Activated T-cell treated with anti-CD3 and anti-CD28 coated beads, Interleukin-2, amount 50 U/mL, for 4 hours (primary cell): Measurements from ENCODE around the gene C12orf75. TPM values are rescaled to one million over a fixed set of nuclear protein-coding genes. Genes with fewer than 3 reads are reported as not detected.
A peak's percentile ranks its signal among the peaks of the same experiment; 100 is the strongest.

Source experiments
- ATAC-seq, 2 donors: fragments of 200-7000 bp; cut with Tn5 transposase; one replicate each; pipeline ENCODE4 v1.10.0; 2021
- DNase-seq: peaks from one replicate; pipeline ENCODE4 v3.0.0-alpha.2; 2020
- H3K27me3 Mint-ChIP-seq: one replicate; pipeline ENCODE4 v1.8.0; 2021; ENCODE audit warnings: low read depth, mixed read lengths
- H3K36me3 Mint-ChIP-seq: one replicate; pipeline ENCODE4 v1.8.0; 2022; ENCODE audit warnings: mixed read lengths; ENCODE audit not compliant: insufficient read depth
- H3K4me1 Mint-ChIP-seq: one replicate; pipeline ENCODE4 v1.8.0; 2021; ENCODE audit warnings: low read depth, mixed read lengths
- H3K4me3 Mint-ChIP-seq: one replicate; pipeline ENCODE4 v1.8.0; 2021; ENCODE audit warnings: mild to moderate bottlenecking, moderate library complexity, mixed read lengths
- H3K9me3 Mint-ChIP-seq: one replicate; pipeline ENCODE4 v1.8.0; 2021; ENCODE audit warnings: mixed read lengths
- total RNA-seq, 3 donors: library from RNA; stranded (reverse); gene quantifications; one replicate each; pipeline ENCODE4 v1.2.1, GENCODE V29; 2021

C12orf75 gene
- total RNA-seq, 3 donors from 2014 or later, result 10.1 to 11.0 (median 10.7) TPM

DNA sequence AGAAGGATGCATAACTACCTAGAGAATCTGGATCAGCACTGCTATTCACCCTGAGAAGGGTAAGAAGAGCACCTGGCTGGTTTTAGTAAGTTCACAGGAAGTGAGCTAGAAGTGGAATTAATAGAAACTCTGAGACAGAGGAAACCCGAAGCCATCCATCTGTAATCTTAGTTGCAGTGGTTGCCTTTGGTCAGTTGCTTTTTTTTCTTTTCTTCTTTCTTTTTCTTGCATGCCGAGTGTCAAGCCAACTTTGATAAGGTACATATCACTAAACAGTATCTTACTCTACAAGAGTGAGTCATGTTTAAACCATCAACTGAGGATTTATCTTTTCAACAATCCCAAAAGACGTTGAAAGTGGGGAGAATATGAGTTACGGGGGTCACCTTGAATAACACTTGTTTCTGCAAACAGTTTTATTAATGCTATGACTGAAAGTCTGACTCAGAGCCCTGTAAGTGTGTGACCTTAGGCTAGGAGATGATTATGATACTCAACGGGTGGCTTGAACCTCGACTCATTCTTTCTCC is 26.7 kb downstream of the C12orf75 start:
- peaks cover 4% of the 10 kb centered on the region for H3K36me3 Mint-ChIP-seq
- peaks cover 19% of the 10 kb centered on the region for H3K4me1 Mint-ChIP-seq
- H3K27me3 Mint-ChIP-seq, result no peaks in the 10 kb centered on the region
- no peak for DNase-seq
- ATAC-seq, result peak; percentile 67 to 77
- H3K9me3 Mint-ChIP-seq, result no peaks in the 10 kb centered on the region
- H3K4me3 Mint-ChIP-seq, result no peak overlapping the region

DNA sequence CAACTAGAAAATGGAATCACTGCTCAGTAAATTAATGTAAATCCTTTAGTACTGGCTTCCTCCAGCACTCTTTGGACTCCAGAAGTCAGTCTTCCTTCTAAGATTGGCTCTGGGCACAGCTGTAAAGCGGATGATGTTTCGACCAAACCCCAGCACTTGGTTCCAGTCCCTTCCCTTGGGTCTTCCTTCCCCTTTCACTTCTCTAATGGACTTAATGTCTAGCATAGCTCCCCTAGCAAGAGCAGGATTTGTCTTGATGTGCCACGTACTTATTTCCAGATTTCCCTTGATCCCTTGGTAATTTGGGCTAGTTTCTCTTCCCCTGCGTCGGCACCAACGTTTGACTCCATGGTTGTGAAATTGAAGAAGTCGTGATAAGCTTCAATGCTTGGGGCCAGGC is 28.3 kb downstream of the C12orf75 start:
- DNase-seq (no peak), ATAC-seq (no peak)
- H3K36me3 Mint-ChIP-seq, result peaks cover 2% of the 10 kb centered on the region
- H3K4me3 Mint-ChIP-seq, result no peak overlapping the region
- H3K4me1 Mint-ChIP-seq, result peaks cover 21% of the 10 kb centered on the region
- no peaks in the 10 kb centered on the region for H3K9me3 Mint-ChIP-seq
- no peaks in the 10 kb centered on the region for H3K27me3 Mint-ChIP-seq

DNA sequence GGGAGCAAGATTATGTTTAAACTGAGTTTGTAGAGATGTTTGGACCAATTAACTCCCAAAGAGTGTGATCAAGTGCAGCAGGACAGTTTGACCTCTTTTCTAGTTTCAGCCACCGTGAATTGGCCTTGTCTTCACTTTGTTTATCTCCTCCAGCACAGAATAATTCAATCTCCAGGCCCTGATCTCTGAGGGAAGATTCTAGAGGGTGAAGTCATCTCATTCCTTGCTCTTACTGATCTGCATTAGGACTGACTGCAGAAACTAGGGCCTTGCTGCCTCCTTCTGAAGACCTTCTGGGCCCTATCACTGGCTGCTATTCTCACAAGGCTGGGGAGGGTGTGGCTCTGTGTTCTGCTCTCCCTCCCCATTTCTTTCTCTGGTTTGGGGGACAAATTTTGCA is 29.4 kb downstream of the C12orf75 start:
- DNase-seq, result no peak
- H3K4me3 Mint-ChIP-seq, result no peak overlapping the region
- no peak for ATAC-seq
- H3K27me3 Mint-ChIP-seq, result no peaks in the 10 kb centered on the region
- peaks cover under 1% of the 10 kb centered on the region for H3K36me3 Mint-ChIP-seq
- H3K9me3 Mint-ChIP-seq, result no peaks in the 10 kb centered on the region
- peaks cover 20% of the 10 kb centered on the region for H3K4me1 Mint-ChIP-seq

DNA sequence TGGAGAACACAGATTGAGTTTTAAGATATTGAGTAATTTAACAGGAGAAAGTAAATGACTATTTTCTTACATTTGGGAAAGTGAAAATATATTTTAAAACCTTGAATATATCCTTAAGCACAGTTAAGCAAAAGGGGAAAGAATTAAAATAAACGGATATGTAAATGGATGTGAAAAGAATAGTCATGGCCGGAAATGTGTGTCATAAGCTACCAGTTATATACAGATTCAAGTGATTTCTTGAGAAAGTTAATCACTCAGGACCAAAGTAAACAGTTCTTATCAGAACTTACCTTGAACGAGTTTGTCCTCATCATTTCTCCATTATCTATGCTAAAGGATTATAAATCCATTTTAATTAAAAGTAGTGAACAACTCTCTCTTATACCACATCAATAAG is 33.4 kb downstream of the C12orf75 start:
- DNase-seq (no peak), ATAC-seq (no peak)
- no peak overlapping the region for H3K4me3 Mint-ChIP-seq
- H3K36me3 Mint-ChIP-seq, result peaks cover 2% of the 10 kb centered on the region
- no peaks in the 10 kb centered on the region for H3K27me3 Mint-ChIP-seq
- H3K9me3 Mint-ChIP-seq, result no peaks in the 10 kb centered on the region
- peaks cover 2% of the 10 kb centered on the region for H3K4me1 Mint-ChIP-seq

DNA sequence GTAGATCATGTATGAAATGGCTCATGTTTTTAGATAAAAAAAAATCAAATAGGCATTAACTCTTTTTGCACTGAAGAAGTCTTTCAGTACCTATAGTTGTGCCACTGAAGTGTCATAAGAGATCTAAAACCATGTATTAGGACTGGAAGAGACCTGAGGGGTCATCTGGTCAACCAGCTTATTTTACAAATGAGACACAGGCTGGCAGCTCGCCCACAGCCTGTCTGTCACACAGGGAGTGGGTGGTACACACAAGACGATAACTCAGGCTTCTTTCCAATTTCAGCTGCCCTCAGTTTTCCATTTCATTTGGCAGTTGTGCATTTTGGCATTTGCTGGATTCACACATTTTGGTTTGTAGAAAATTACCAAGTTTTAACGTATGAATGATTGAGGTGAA is 34.7 kb downstream of the C12orf75 start:
- Mint-ChIP-seq H3K4me3 (no peak overlapping the region), H3K4me1 (peaks cover 2% of the 10 kb centered on the region), H3K9me3 (no peaks in the 10 kb centered on the region), H3K27me3 (no peaks in the 10 kb centered on the region), H3K36me3 (peaks cover 2% of the 10 kb centered on the region)
- DNase-seq, result no peak
- no peak for ATAC-seq

DNA sequence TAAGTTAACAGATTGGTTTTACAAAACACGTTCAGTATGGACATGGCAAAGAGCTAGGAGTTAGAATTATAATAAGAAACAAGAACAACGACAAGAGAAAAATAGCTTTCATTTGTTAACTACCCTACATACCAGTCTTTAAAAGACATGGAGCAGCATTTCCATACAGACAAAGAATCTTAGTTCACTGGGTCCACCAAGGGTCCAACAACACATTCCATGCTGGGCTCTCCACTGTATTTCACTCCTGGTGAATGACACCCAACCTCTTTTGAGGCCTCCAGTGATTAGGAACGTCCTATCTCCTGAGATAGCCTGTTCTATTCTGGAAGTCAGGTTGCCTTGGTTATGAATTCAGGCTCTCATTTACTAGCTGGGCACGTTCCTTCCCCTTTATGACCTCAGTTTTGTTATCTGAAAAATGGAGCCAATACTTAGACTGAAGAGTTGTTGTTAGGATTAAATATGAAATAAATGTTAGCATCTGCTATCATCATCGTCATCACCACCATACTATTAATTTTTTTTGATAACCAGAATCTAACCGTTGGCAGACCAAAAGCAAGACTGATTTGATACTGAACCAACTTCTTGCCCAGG is 37.7 kb downstream of the C12orf75 start:
- DNase-seq (no peak), ATAC-seq (no peak)
- Mint-ChIP-seq H3K27me3 (no peaks in the 10 kb centered on the region), H3K9me3 (no peaks in the 10 kb centered on the region), H3K4me1 (peaks cover under 1% of the 10 kb centered on the region), H3K4me3 (no peak overlapping the region), H3K36me3 (peaks cover 8% of the 10 kb centered on the region)

DNA sequence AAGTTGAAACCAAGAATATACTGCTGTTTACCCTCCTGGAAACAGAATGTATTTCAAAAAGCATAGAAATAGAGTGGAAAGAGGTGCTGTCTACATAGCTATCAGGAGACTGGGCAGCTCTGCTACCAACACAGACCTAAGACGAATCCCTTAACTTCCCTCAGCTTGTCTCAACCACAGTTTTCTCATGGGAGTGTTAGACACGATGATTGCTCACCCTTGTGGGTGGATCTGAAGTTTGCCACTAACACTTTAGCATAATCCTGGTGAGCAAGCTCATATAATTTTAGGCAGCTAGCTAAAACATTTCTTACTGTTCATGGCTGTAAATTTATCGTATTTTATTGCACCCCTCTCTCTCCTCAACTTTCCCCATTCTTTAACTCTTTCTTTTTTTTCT is 38.5 kb downstream of the C12orf75 start:
- Mint-ChIP-seq H3K9me3 (no peaks in the 10 kb centered on the region), H3K27me3 (no peaks in the 10 kb centered on the region), H3K4me3 (no peak overlapping the region), H3K36me3 (peaks cover 12% of the 10 kb centered on the region), H3K4me1 (no peaks in the 10 kb centered on the region)
- ATAC-seq (no peak), DNase-seq (no peak)

DNA sequence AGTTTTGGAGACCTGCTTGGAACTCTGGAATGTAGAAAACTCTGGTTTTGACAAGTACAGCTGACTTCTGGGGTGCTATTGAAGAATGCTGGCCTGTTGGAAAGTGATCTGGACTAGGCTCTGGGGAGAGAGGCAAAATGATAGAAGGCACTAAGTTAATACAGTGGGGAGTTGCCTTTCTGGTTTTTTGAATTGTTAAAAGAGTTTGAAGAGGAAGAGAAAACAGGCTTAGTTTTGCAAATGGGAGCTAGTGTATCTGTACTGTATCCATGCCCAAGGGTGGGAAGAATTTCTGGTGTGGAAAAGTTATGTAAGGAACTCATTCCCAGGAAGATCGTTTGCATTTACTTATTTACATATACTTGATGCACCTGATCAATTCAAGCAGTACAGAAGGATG is 43.8 kb downstream of the C12orf75 start:
- no peaks in the 10 kb centered on the region for H3K27me3 Mint-ChIP-seq
- DNase-seq (no peak), ATAC-seq (no peak)
- no peaks in the 10 kb centered on the region for H3K4me1 Mint-ChIP-seq
- no peaks in the 10 kb centered on the region for H3K9me3 Mint-ChIP-seq
- H3K36me3 Mint-ChIP-seq, result peaks cover 10% of the 10 kb centered on the region
- H3K4me3 Mint-ChIP-seq, result no peak overlapping the region

DNA sequence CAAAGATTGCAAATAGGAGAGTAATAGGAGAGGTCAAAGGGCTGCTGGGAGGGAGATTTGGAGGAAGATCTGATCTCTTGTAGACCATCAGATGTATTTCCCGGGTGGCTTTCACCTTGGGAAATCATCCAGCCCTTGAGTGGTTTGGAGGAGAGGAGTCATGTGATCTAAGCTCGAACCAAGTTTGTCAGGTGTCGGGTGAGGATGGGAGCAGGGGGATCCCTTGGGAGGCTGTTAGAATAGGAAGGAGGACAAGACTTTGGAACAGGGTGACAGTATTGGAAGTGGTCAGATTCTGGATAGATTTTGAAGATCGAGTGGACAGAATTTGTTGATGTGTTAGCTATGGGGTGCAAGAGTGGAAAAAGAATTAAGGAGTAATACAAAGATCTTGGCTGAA is 46.6 kb downstream of the C12orf75 start:
- Mint-ChIP-seq H3K4me1 (no peaks in the 10 kb centered on the region), H3K27me3 (no peaks in the 10 kb centered on the region), H3K4me3 (no peak overlapping the region), H3K36me3 (peaks cover 7% of the 10 kb centered on the region), H3K9me3 (no peaks in the 10 kb centered on the region)
- ATAC-seq (no peak), DNase-seq (no peak)

DNA sequence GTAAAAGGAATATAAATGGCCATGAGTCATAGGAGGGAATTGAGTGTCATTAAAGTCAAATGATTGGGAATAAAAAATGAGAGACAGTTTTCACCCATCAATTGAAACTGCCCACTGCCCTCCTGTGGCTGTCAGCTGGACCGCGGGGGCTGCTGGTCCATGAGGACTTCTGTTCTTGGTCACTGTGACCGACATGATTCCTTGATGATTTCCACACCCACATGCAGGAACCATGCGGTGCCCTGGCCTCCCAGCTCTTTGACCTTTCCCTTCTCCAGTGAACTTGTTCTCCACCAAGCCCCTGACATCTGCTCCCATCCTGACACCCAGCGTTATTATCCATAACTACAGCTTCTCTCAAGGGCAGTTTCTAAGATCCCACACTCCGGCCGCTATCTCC is 48.4 kb downstream of the C12orf75 start:
- H3K9me3 Mint-ChIP-seq, result no peaks in the 10 kb centered on the region
- H3K4me1 Mint-ChIP-seq, result no peaks in the 10 kb centered on the region

DNA sequence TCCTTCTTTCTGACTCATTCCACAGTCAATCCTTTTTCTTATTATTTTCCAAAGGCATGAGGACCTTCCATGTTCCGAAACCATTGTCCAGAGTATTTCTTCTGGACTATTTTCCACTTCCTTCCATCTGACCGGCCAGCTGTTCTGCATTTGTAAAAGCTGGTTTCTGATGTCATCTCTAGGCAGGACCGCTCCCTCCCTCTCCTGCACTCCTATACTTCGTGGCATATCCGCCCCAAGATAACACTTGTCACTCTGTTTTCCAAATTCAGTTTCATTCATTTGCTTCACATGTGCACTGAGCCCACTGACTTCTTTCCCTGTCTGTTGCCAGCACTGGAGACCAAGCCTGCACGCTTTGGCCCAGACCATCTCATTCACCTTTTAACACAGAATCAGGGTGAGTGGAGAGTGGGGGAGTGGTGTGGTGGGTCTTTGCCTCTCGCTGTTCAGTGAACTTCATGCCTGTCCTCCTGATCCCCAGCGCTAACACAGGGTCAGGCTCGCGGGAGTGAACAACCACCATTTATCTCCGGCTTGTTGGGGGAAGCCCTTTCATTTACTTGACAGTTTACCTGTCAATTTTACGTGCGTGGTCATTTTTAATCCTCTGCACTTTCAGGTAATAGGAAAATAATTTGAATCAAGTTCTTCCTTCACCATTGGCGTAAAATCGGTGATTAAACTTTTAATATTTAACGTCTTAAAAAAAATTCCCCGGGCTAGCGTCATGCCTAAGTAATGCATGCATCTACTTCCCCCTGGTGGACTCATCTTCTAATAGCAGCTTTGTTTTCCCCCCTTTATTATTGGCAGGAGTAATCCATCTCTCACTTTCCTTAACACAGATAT is 52.5 kb downstream of the C12orf75 start:
- peak in 1 of 2 donors; percentile 38 for ATAC-seq
- no peak overlapping the region for H3K4me3 Mint-ChIP-seq
- no peaks in the 10 kb centered on the region for H3K36me3 Mint-ChIP-seq

More for the DNA sequence above, 48.4 kb downstream of the C12orf75 start:
- ATAC-seq (no peak), DNase-seq (no peak)
- Mint-ChIP-seq H3K27me3 (no peaks in the 10 kb centered on the region), H3K4me3 (no peak overlapping the region), H3K36me3 (no peaks in the 10 kb centered on the region)

DNA sequence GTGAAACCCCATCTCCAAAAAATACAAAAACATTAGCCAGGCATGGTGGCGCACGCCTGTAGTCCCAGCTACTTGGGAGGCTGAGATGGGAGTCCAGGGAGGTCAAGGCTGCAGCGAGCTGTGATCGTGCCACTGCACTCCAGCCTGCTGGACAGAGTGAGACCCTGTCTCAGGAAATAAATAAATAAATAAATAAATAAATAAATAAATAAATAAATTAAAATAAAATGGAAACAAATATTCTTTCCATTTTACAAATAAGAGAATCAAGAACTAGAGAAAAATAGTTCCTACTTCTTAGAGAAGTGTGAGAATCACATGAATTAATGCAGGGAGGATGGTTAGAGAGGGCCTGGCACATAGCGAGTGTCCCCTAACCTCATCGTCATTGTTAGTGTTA is 53.7 kb downstream of the C12orf75 start:
- Mint-ChIP-seq H3K4me3 (no peak overlapping the region), H3K9me3 (no peaks in the 10 kb centered on the region), H3K27me3 (no peaks in the 10 kb centered on the region), H3K4me1 (no peaks in the 10 kb centered on the region), H3K36me3 (no peaks in the 10 kb centered on the region)
- DNase-seq (no peak), ATAC-seq (no peak)

More for the DNA sequence above, 52.5 kb downstream of the C12orf75 start:
- no peak for DNase-seq
- Mint-ChIP-seq H3K9me3 (no peaks in the 10 kb centered on the region), H3K4me1 (no peaks in the 10 kb centered on the region), H3K27me3 (no peaks in the 10 kb centered on the region)

DNA sequence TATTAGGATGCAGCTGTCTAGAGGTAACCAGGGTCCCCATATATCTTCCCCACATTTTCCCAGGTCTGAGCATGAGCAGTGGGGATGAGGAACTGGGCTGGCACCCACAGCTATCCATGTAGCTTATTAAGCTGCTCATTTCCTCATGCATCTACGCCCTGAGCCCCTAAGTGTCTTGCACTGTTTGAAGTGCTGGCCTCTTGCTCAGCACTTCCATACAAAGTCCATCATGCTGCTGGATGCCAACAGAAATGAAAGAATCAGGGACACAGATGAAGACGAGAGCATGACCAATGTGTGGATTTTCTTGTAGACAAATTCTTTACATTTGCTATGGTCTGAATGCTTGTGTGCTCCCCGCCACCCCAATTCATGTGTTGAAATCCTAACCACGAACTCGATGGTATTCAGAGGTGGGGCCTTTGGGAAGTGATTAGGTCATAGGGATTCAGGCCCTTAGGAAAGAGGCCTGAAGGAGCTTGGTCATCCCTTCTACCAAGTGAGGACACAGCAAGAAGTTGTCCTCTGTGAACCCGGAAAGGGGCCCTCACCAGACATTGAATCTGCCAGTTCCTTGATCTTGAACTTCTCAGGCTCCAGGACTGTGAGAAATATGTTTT is 54.5 kb downstream of the C12orf75 start:
- DNase-seq (no peak), ATAC-seq (no peak)
- Mint-ChIP-seq H3K4me1 (no peaks in the 10 kb centered on the region), H3K27me3 (no peaks in the 10 kb centered on the region), H3K4me3 (no peak overlapping the region), H3K36me3 (no peaks in the 10 kb centered on the region), H3K9me3 (no peaks in the 10 kb centered on the region)

DNA sequence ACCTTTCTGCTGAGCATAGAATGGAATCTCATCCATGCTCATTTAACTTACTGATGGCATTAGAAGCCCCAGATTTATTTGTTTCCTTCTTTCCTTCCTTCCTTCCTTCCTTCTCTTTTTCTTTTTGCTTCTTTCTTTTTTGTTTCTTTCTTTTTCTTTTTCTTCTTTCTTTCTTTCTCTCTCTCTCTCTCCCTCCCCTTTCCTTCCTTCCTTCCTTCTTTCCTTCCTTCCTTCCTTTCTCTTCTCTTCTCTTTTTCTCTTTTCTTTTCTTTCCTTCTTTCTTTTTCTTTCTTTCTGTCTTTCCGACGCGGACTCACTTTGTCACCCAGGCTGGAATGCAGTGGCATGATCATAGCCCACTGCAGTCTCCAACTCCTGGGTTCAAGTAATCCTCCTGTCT is 55.9 kb downstream of the C12orf75 start:
- H3K36me3 Mint-ChIP-seq, result no peaks in the 10 kb centered on the region
- DNase-seq (no peak), ATAC-seq (no peak)
- H3K27me3 Mint-ChIP-seq, result no peaks in the 10 kb centered on the region
- peaks cover under 1% of the 10 kb centered on the region for H3K4me1 Mint-ChIP-seq
- no peaks in the 10 kb centered on the region for H3K9me3 Mint-ChIP-seq
- no peak overlapping the region for H3K4me3 Mint-ChIP-seq
